ENCODE results near the gene GALT.
A peak's percentile ranks its signal among the peaks of the same experiment; 100 is the strongest.
"Not testable (repeated sequence)": the region's sequence is repeated elsewhere in the genome, so short reads cannot be mapped to it uniquely, and the experiment has no call there.

The GALT gene

GRCh38 chr9:34627716-34628655 lies 18.5 kb upstream of the GALT start:
- DNase-seq = no peak

- no peak for DNase-seq
These were observed 17.6 kb upstream of the GALT start, which contains the start of gene ARID3C for GRCh38 chr9:34628656-34629490. Gene ARID3C, minus strand, starts transcription at chr9:34629066. Its CDS starts 1,052 bp downstream, at chr9:34628014.

GRCh38 chr9:34629491-34629808 lies 17.0 kb upstream of the GALT start:
- no peak for DNase-seq

- no peak for DNase-seq
These were observed 15.9 kb upstream of the GALT start for GRCh38 chr9:34630402-34631154.

GRCh38 chr9:34633166-34633565 lies 13.3 kb upstream of the GALT start:
- no peak for DNase-seq

GRCh38 chr9:34633851-34634550 lies 12.5 kb upstream of the GALT start:
- DNase-seq = peak; percentile 34

GRCh38 chr9:34634551-34635248 lies 11.8 kb upstream of the GALT start:
- DNase-seq = no peak

GRCh38 chr9:34635556-34635955 lies 10.9 kb upstream of the GALT start:
- no peak for DNase-seq

- DNase-seq = no peak
These were observed 9.6 kb upstream of the GALT start for GRCh38 chr9:34636791-34637355.

GRCh38 chr9:34637356-34638137 lies 8.9 kb upstream of the GALT start, which contains the start of gene SIGMAR1:
Gene SIGMAR1, minus strand, starts transcription at chr9:34637787. Its CDS starts 90 bp downstream, at chr9:34637697.
- DNase-seq = peak; percentile 76

GRCh38 chr9:34638138-34638445 lies 8.4 kb upstream of the GALT start:
- DNase-seq = no peak

- not testable (repeated sequence) for DNase-seq
These were observed 7.2 kb upstream of the GALT start for GRCh38 chr9:34639322-34639721.

GRCh38 chr9:34642679-34643078 lies 3.8 kb upstream of the GALT start:
- DNase-seq = no peak

GRCh38 chr9:34644766-34645314 lies 1.6 kb upstream of the GALT start:
- no peak for DNase-seq

GRCh38 chr9:34647084-34647403 lies 569 bp downstream of the GALT start:
- DNase-seq = no peak

GRCh38 chr9:34647651-34648050 lies 1.2 kb downstream of the GALT start:
- no peak for DNase-seq

- DNase-seq = no peak
These were observed 2.2 kb downstream of the GALT start for GRCh38 chr9:34648673-34649072.

- no peak for DNase-seq
These were observed 4.3 kb downstream of the GALT start for GRCh38 chr9:34650816-34651215.

GRCh38 chr9:34651321-34651720 lies 4.8 kb downstream of the GALT start:
- no peak for DNase-seq

GRCh38 chr9:34651876-34652601 lies 5.6 kb downstream of the GALT start, which contains the start of gene IL11RA:
Gene IL11RA, plus strand, starts transcription at chr9:34652185. Its CDS starts 3,033 bp downstream, at chr9:34655218.
- DNase-seq = peak; percentile 14

All from NCI-H2029 treated with DMSO at 0.1 percent for 48 hours (cell line).